ENCODE data around the gene ZNF511. TPM values are rescaled to one million over a fixed set of nuclear protein-coding genes. Genes with fewer than 3 reads are reported as not detected.

ZNF511 gene
- total and polyA plus RNA-seq, 10 donors: 26.3 to 50.6 (median 30.5) TPM

DNA sequence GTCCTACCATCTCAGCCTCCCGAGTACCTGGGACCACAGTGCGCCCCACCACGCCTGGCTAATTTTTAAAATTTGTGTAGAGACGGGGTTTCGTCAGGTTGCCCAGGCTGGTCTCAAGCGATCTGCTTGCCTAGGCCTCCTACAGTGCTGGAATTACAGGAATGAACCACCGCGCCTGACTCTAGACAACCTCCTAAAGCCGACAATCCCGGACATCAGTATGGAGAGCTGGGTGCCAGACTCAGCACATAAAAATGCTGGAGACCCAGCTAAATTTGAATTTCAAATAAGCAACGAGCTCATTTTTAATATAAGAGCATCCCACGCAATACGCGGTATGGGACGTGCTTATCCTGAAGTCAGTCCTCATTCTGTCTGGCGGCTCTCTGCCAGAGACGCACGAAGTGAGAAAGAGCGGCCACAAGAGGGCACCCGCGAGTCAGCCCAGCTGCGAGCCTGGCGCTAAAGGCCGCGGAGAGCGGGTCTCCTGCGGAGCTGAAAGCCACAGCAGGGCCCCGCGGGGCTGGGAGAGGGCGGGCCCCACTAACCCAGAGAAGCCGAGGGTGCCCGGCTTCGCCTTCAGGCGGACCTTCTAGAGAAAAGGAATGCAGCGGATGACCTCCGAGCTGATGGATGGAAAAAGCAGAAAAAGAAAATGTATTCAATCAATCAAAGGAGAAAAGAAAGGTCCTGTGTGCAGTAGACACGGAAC lies 20.9 kb downstream of the ZNF511 start:
- WGBS, 5 donors: 9 to 12% (median 10%) methylated on average over 34 to 37 of the region's 37 CpGs
- Histone ChIP-seq H3K36me3 (no peaks in the 10 kb centered on the region), H3K9me3 (no peaks in the 10 kb centered on the region), H3K4me1 (peaks cover 8 to 33% (median 27%) of the 10 kb centered on the region in 6 donors), H3K4me3 (peak overlapping the region in 3 of 8 donors; percentile 10 to 47 (median 14)), H3K27me3 (replicated peaks in 1 of 7) (peaks cover 3 to 80% (median 58%) of the 10 kb centered on the region in 7 donors), H3K27ac (no peak overlapping the region)
- intact Hi-C loops (cut with DNase I; ENCODE audit: low total_unique reads): loop anchor here (10.0 kb wide), 1 partner anchor 195 kb away; the partner anchor contains the start of gene CYP2E1
- DNase-seq: peak; percentile 96
- TF ChIP-seq POLR2A (IDR thresholded peaks at IDR 0.05) (no peak), POLR2AphosphoS5 (IDR thresholded peaks at IDR 0.05) (peak; percentile 59 to 72 (median 66))
- TF ChIP-seq, protein P1, sequence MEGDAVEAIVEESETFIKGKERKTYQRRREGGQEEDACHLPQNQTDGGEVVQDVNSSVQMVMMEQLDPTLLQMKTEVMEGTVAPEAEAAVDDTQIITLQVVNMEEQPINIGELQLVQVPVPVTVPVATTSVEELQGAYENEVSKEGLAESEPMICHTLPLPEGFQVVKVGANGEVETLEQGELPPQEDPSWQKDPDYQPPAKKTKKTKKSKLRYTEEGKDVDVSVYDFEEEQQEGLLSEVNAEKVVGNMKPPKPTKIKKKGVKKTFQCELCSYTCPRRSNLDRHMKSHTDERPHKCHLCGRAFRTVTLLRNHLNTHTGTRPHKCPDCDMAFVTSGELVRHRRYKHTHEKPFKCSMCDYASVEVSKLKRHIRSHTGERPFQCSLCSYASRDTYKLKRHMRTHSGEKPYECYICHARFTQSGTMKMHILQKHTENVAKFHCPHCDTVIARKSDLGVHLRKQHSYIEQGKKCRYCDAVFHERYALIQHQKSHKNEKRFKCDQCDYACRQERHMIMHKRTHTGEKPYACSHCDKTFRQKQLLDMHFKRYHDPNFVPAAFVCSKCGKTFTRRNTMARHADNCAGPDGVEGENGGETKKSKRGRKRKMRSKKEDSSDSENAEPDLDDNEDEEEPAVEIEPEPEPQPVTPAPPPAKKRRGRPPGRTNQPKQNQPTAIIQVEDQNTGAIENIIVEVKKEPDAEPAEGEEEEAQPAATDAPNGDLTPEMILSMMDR (IDR thresholded peaks at IDR 0.05 in 8 of 11, conservative IDR thresholded peaks at IDR 0.05 in 3 of 11): peak; percentile 58 to 95 (median 94)

DNA sequence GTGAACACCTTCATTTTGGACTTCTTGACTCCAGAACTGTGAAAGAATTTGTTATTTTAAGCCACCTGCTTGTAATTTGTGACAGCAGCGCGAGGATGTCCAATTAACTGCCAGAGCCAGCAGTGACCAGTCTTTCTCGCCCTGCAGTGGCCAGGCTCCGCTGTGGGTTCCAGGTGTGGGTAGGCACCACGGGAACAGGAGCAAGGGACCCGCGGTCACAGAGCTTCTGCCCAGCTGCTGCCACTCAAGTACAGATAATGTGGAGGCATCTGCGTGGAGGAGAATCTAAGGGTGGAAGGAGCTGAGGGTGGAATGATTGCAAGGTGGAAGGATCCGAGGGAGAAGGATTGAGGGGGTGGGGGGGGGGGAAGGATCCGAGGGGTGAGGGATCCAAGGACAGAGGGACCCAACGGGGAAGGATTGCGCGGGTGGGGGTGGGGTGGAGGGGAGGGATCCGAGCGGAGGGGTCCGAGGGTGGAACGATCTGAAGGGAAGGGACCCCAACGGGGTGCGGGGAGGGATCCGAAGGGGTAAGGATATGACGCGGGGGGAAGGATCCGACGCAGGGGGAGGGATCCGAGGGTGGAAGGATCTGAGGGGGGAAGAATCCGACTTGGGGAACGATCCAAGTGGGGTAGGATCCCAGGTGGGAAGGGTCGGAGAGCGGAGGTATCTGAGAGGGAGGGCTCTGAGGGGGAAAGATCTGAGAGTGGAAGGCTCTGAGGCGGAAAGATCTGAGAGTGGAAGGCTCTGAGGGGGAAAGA lies 24.4 kb downstream of the ZNF511 start:
- Histone ChIP-seq H3K27ac (no peak overlapping the region), H3K4me1 (peaks cover 15 to 42% (median 33%) of the 10 kb centered on the region in 6 donors), H3K27me3 (replicated peaks in 1 of 7) (peaks cover 0 to 80% (median 58%) of the 10 kb centered on the region in 7 donors), H3K36me3 (no peaks in the 10 kb centered on the region), H3K9me3 (no peaks in the 10 kb centered on the region), H3K4me3 (no peak overlapping the region)
- 81 to 86% (median 84%) methylated on average over 30 of the region's 30 CpGs for WGBS, 5 donors
- intact Hi-C loops (cut with DNase I; ENCODE audit: low total_unique reads): loop anchor here (10.0 kb wide), 1 partner anchor 192 kb away; the partner anchor contains the start of gene CYP2E1
- no peak for TF ChIP-seq POLR2AphosphoS5 (IDR thresholded peaks at IDR 0.05)
- TF ChIP-seq, protein P1 (IDR thresholded peaks at IDR 0.05 in 8 of 11, conservative IDR thresholded peaks at IDR 0.05 in 3 of 11): no peak
- TF ChIP-seq POLR2A (IDR thresholded peaks at IDR 0.05): no peak
- DNase-seq: no peak

DNA sequence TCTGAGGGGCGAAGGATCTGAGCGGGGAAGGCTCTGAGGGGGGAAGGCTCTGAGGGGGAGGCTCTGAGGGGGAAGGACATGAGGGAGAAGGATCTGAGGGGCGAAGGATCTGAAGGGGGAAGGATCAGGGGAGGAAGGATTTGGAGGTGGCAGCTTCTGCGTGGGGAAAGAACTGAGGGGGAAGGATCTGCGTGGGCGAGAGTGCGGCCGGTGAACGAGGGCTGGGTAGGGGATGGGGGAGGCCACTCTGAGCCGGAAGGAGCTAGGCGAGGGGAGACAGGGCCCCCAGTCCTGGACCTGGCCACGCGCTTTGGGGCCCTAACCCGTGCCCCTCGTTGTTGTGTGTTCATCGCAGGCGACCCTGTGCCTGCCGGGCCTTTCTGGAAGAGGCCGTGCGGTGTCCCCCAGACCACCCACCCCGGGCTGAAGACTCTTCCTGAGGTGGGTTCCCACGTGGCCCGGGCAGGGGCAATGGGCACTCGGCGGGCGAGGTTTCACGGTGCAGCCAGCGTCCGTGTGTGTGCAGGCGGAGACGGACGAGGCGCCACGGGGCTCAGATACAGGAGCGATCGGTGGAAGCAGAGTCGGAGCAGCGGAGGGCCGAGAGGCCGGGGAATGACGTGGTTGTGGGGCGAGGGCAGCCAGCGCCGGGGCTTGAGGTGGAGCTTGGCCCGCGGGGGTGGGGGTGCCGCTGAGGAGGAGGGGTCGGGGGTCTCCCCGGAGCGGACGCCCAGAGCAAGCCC lies 26.0 kb downstream of the ZNF511 start:
- TF ChIP-seq POLR2AphosphoS5 (IDR thresholded peaks at IDR 0.05) (no peak), POLR2A (IDR thresholded peaks at IDR 0.05) (no peak)
- TF ChIP-seq, protein P1 (IDR thresholded peaks at IDR 0.05 in 8 of 11, conservative IDR thresholded peaks at IDR 0.05 in 3 of 11): no peak
- H3K36me3 ChIP-seq: no peaks in the 10 kb centered on the region
- WGBS, 5 donors: 16 to 36% (median 23%) methylated on average over 31 to 51 of the region's 51 CpGs
- peak overlapping the region in 4 of 8 donors; percentile 13 to 71 (median 59) for H3K27ac ChIP-seq
- H3K4me3 ChIP-seq: peak overlapping the region in 7 of 8 donors; percentile 38 to 77 (median 48)
- peak; percentile 80 for DNase-seq
- intact Hi-C loops (cut with DNase I; ENCODE audit: low total_unique reads): loop anchor here (10.0 kb wide), 1 partner anchor 190 kb away; the partner anchor contains the start of gene CYP2E1
- peaks cover 0 to 80% (median 47%) of the 10 kb centered on the region in 7 donors for H3K27me3 ChIP-seq (replicated peaks in 1 of 7)
- H3K4me1 ChIP-seq: peaks cover 15 to 36% (median 28%) of the 10 kb centered on the region in 6 donors
- no peaks in the 10 kb centered on the region for H3K9me3 ChIP-seq
